Measurements from ENCODE around the gene PPT1.

The PPT1 gene

GRCh38 chr1:40075266-40075665, 21.8 kb downstream of the PPT1 start:
- H3K27ac ChIP-seq (replicated peaks; ENCODE audit: low read length) = no peak overlapping the region
- no peak overlapping the region for H3K4me2 ChIP-seq (ENCODE audit: insufficient read depth, low read length, poor library complexity, severe bottlenecking)
- no peak for DNase-seq (ENCODE audit: low spot score)
- no peak overlapping the region for H3K23ac ChIP-seq (ENCODE audit: low read depth, low read length, poor library complexity)
- no peak overlapping the region for H3K4me3 ChIP-seq (ENCODE audit: low read length in 2 of 2)
- no peak overlapping the region for H2BK120ac ChIP-seq (ENCODE audit: low read depth, low read length)
- H3K27me3 ChIP-seq (ENCODE audit: control insufficient read depth in 3 of 3, insufficient read depth in 3 of 3, low read depth in 1 of 3, low read length in 3 of 3) = no peaks in the 10 kb centered on the region
- no peak overlapping the region for H3K9ac ChIP-seq (ENCODE audit: low read depth, low read length, poor library complexity)
- no peak overlapping the region for H3K14ac ChIP-seq (ENCODE audit: low read length)
- WGBS, 2 donors (ENCODE audit: extremely low coverage in 2 of 2, insufficient read length in 2 of 2, insufficient replicate concordance in 1 of 2) = no CpG with 5 or more reads among the region's 4 CpGs
- no peak overlapping the region for H4K8ac ChIP-seq (ENCODE audit: low read depth, low read length)
- H3K4me1 ChIP-seq (ENCODE audit: control insufficient read depth in 2 of 2, insufficient read depth in 1 of 2, low read depth in 1 of 2, low read length in 2 of 2) = no peaks in the 10 kb centered on the region
- no peak overlapping the region for H2BK12ac ChIP-seq (ENCODE audit: low read length)
- no peak overlapping the region for H2BK5ac ChIP-seq (ENCODE audit: low read length)
- H3K18ac ChIP-seq (ENCODE audit: low read length) = no peak overlapping the region
- H4K91ac ChIP-seq (ENCODE audit: low read depth, low read length, poor library complexity) = no peak overlapping the region
- H2AK5ac ChIP-seq (ENCODE audit: low read depth, low read length) = no peak overlapping the region
- no peak overlapping the region for H2AFZ ChIP-seq (ENCODE audit: low read length)
- peaks cover 34 to 95% of the 10 kb centered on the region in 2 donors for H3K36me3 ChIP-seq (replicated peaks in 1 of 2; ENCODE audit: control insufficient read depth in 2 of 2, insufficient read depth in 2 of 2, low read length in 2 of 2)
- H3K9me3 ChIP-seq (replicated peaks in 1 of 2; ENCODE audit: control insufficient read depth in 2 of 2, insufficient read depth in 1 of 2, low read depth in 1 of 2, low read length in 2 of 2) = no peaks in the 10 kb centered on the region
- no peak overlapping the region for H2BK15ac ChIP-seq (ENCODE audit: low read length)
- H3K4ac ChIP-seq (ENCODE audit: low read length) = no peak overlapping the region
- H3K79me1 ChIP-seq (ENCODE audit: low read depth, low read length) = peaks cover 2% of the 10 kb centered on the region

DNA sequence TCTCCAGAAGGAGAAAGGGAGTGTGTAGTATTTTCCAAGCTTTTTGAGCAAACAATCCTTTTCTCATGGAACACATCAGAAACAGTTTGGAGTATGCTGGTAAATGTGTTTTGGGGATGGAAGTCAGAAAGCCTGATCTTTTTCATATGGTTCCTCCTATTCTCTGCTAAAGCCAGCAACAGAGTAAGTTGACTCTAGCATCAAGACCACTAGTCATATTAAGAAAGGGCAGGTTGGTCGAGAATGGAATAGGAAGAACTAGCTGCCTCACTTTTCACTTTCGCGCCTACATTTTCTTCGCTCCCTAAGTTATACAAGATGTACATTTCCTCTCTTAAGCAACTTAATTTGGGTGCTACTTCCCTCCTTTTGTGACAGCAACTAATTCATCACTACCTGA, 24.0 kb downstream of the PPT1 start:
- no peak overlapping the region for H3K4me3 ChIP-seq (ENCODE audit: low read length in 2 of 2)
- DNase-seq (ENCODE audit: low spot score) = no peak
- H3K9ac ChIP-seq (ENCODE audit: low read depth, low read length, poor library complexity) = no peak overlapping the region
- H3K27ac ChIP-seq (replicated peaks; ENCODE audit: low read length) = no peak overlapping the region
- no peak overlapping the region for H3K18ac ChIP-seq (ENCODE audit: low read length)
- WGBS, 2 donors (ENCODE audit: extremely low coverage in 2 of 2, insufficient read length in 2 of 2, insufficient replicate concordance in 1 of 2) = no CpG with 5 or more reads among the region's 4 CpGs
- no peak overlapping the region for H2BK5ac ChIP-seq (ENCODE audit: low read length)
- H4K8ac ChIP-seq (ENCODE audit: low read depth, low read length) = no peak overlapping the region
- H3K4me2 ChIP-seq (ENCODE audit: insufficient read depth, low read length, poor library complexity, severe bottlenecking) = no peak overlapping the region
- no peaks in the 10 kb centered on the region for H3K9me3 ChIP-seq (replicated peaks in 1 of 2; ENCODE audit: control insufficient read depth in 2 of 2, insufficient read depth in 1 of 2, low read depth in 1 of 2, low read length in 2 of 2)
- H3K4ac ChIP-seq (ENCODE audit: low read length) = no peak overlapping the region
- H2BK120ac ChIP-seq (ENCODE audit: low read depth, low read length) = no peak overlapping the region
- no peak overlapping the region for H2AK5ac ChIP-seq (ENCODE audit: low read depth, low read length)
- H3K27me3 ChIP-seq (ENCODE audit: control insufficient read depth in 3 of 3, insufficient read depth in 3 of 3, low read depth in 1 of 3, low read length in 3 of 3) = no peaks in the 10 kb centered on the region
- no peak overlapping the region for H2AFZ ChIP-seq (ENCODE audit: low read length)
- no peaks in the 10 kb centered on the region for H3K4me1 ChIP-seq (ENCODE audit: control insufficient read depth in 2 of 2, insufficient read depth in 1 of 2, low read depth in 1 of 2, low read length in 2 of 2)
- H4K91ac ChIP-seq (ENCODE audit: low read depth, low read length, poor library complexity) = no peak overlapping the region
- no peak overlapping the region for H3K23ac ChIP-seq (ENCODE audit: low read depth, low read length, poor library complexity)
- H3K79me1 ChIP-seq (ENCODE audit: low read depth, low read length) = peaks cover 2% of the 10 kb centered on the region
- no peak overlapping the region for H3K14ac ChIP-seq (ENCODE audit: low read length)
- no peak overlapping the region for H2BK12ac ChIP-seq (ENCODE audit: low read length)
- H3K36me3 ChIP-seq (replicated peaks in 1 of 2; ENCODE audit: control insufficient read depth in 2 of 2, insufficient read depth in 2 of 2, low read length in 2 of 2) = peaks cover 29 to 98% of the 10 kb centered on the region in 2 donors
- no peak overlapping the region for H2BK15ac ChIP-seq (ENCODE audit: low read length)

GRCh38 chr1:40072142-40072541, 24.9 kb downstream of the PPT1 start:
- H3K14ac ChIP-seq (ENCODE audit: low read length) = no peak overlapping the region
- H3K27ac ChIP-seq (replicated peaks; ENCODE audit: low read length) = no peak overlapping the region
- DNase-seq (ENCODE audit: low spot score) = no peak
- H3K4me1 ChIP-seq (ENCODE audit: control insufficient read depth in 2 of 2, insufficient read depth in 1 of 2, low read depth in 1 of 2, low read length in 2 of 2) = no peaks in the 10 kb centered on the region
- no peak overlapping the region for H4K8ac ChIP-seq (ENCODE audit: low read depth, low read length)
- no peak overlapping the region for H3K23ac ChIP-seq (ENCODE audit: low read depth, low read length, poor library complexity)
- no peaks in the 10 kb centered on the region for H3K9me3 ChIP-seq (replicated peaks in 1 of 2; ENCODE audit: control insufficient read depth in 2 of 2, insufficient read depth in 1 of 2, low read depth in 1 of 2, low read length in 2 of 2)
- H2BK120ac ChIP-seq (ENCODE audit: low read depth, low read length) = no peak overlapping the region
- H2BK12ac ChIP-seq (ENCODE audit: low read length) = no peak overlapping the region
- H2AK5ac ChIP-seq (ENCODE audit: low read depth, low read length) = no peak overlapping the region
- no peak overlapping the region for H2AFZ ChIP-seq (ENCODE audit: low read length)
- no peak overlapping the region for H3K4me2 ChIP-seq (ENCODE audit: insufficient read depth, low read length, poor library complexity, severe bottlenecking)
- H3K4ac ChIP-seq (ENCODE audit: low read length) = no peak overlapping the region
- H3K27me3 ChIP-seq (ENCODE audit: control insufficient read depth in 3 of 3, insufficient read depth in 3 of 3, low read depth in 1 of 3, low read length in 3 of 3) = no peaks in the 10 kb centered on the region
- H2BK5ac ChIP-seq (ENCODE audit: low read length) = no peak overlapping the region
- no peak overlapping the region for H3K4me3 ChIP-seq (ENCODE audit: low read length in 2 of 2)
- H3K79me1 ChIP-seq (ENCODE audit: low read depth, low read length) = peaks cover 2% of the 10 kb centered on the region
- H3K36me3 ChIP-seq (replicated peaks in 1 of 2; ENCODE audit: control insufficient read depth in 2 of 2, insufficient read depth in 2 of 2, low read length in 2 of 2) = peaks cover 26 to 98% of the 10 kb centered on the region in 2 donors
- H4K91ac ChIP-seq (ENCODE audit: low read depth, low read length, poor library complexity) = no peak overlapping the region
- H3K18ac ChIP-seq (ENCODE audit: low read length) = no peak overlapping the region
- H3K9ac ChIP-seq (ENCODE audit: low read depth, low read length, poor library complexity) = no peak overlapping the region
- H2BK15ac ChIP-seq (ENCODE audit: low read length) = no peak overlapping the region

DNA sequence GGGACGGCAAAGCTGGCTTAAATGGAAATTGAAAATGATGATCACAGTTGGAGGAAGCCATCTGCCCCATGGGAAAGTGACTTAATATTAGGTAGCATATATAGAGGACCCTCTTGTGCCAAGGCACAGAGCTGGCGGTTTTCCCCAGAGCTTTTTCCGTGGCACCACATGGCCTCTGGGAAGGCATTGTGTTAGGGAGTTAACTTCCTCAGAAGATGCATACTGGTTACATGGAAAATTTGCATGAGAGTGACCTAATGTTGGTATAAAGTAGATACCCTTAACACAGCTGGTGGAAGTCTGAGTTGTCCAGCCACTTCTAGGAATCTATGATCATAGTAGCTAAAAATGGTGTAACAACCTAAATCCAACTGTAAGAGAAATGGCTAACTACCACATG, 29.2 kb downstream of the PPT1 start:
- Histone ChIP-seq H3K23ac (ENCODE audit: low read depth, low read length, poor library complexity) (no peak overlapping the region), H3K79me1 (ENCODE audit: low read depth, low read length) (no peaks in the 10 kb centered on the region), H3K36me3 (replicated peaks in 1 of 2; ENCODE audit: control insufficient read depth in 2 of 2, insufficient read depth in 2 of 2, low read length in 2 of 2) (peaks cover 39 to 97% of the 10 kb centered on the region in 2 donors), H2BK120ac (ENCODE audit: low read depth, low read length) (no peak overlapping the region), H3K4me2 (ENCODE audit: insufficient read depth, low read length, poor library complexity, severe bottlenecking) (no peak overlapping the region), H2BK12ac (ENCODE audit: low read length) (no peak overlapping the region), H3K4ac (ENCODE audit: low read length) (no peak overlapping the region), H2BK15ac (ENCODE audit: low read length) (no peak overlapping the region), H4K8ac (ENCODE audit: low read depth, low read length) (no peak overlapping the region), H2AFZ (ENCODE audit: low read length) (no peak overlapping the region), H3K4me3 (ENCODE audit: low read length in 2 of 2) (no peak overlapping the region), H3K27ac (replicated peaks; ENCODE audit: low read length) (no peak overlapping the region), H2BK5ac (ENCODE audit: low read length) (no peak overlapping the region), H3K27me3 (ENCODE audit: control insufficient read depth in 3 of 3, insufficient read depth in 3 of 3, low read depth in 1 of 3, low read length in 3 of 3) (no peaks in the 10 kb centered on the region), H3K9ac (ENCODE audit: low read depth, low read length, poor library complexity) (no peak overlapping the region), H3K18ac (ENCODE audit: low read length) (no peak overlapping the region), H3K4me1 (ENCODE audit: control insufficient read depth in 2 of 2, insufficient read depth in 1 of 2, low read depth in 1 of 2, low read length in 2 of 2) (no peaks in the 10 kb centered on the region), H3K14ac (ENCODE audit: low read length) (no peak overlapping the region), H2AK5ac (ENCODE audit: low read depth, low read length) (no peak overlapping the region), H3K9me3 (replicated peaks in 1 of 2; ENCODE audit: control insufficient read depth in 2 of 2, insufficient read depth in 1 of 2, low read depth in 1 of 2, low read length in 2 of 2) (no peaks in the 10 kb centered on the region), H4K91ac (ENCODE audit: low read depth, low read length, poor library complexity) (no peak overlapping the region)
- DNase-seq (ENCODE audit: low spot score) = no peak
- WGBS, 2 donors (ENCODE audit: extremely low coverage in 2 of 2, insufficient read length in 2 of 2, insufficient replicate concordance in 1 of 2) = no CpG with 5 or more reads among the region's 3 CpGs
